Subcutaneous abdominal adipose tissue (tissue), 5 donors: ENCODE data around the gene TMEM41B.
"Not testable (repeated sequence)": the region's sequence is repeated elsewhere in the genome, so short reads cannot be mapped to it uniquely, and the experiment has no call there.

Experiments
- H3K27ac ChIP-seq: one replicate; pipeline ENCODE4 v1.7.0; 2013; ENCODE audit warnings: low read depth, mild to moderate bottlenecking, inconsistent platforms, low read length, moderate library complexity
- H3K27me3 ChIP-seq, 5 donors: one replicate each; pipeline ENCODE4 v1.7.0; 2013; ENCODE audit warnings: low read length in 5 of 5, inconsistent platforms in 1 of 5; ENCODE audit not compliant: control insufficient read depth in 5 of 5, insufficient read depth in 4 of 5
- H3K36me3 ChIP-seq, 5 donors: one replicate each; pipeline ENCODE4 v1.7.0; 2013; ENCODE audit warnings: low read length in 5 of 5; ENCODE audit not compliant: control insufficient read depth in 5 of 5, insufficient read depth in 5 of 5
- H3K4me1 ChIP-seq, 5 donors: one replicate each; pipeline ENCODE4 v1.7.0; 2013; ENCODE audit warnings: low read length in 5 of 5, mild to moderate bottlenecking in 3 of 5, moderate library complexity in 1 of 5; ENCODE audit not compliant: control insufficient read depth in 5 of 5, insufficient read depth in 5 of 5
- H3K4me3 ChIP-seq, 5 donors: one replicate each; pipeline ENCODE4 v1.7.0; 2013; ENCODE audit warnings: low read length in 5 of 5, low read depth in 1 of 5
- H3K9ac ChIP-seq, 5 donors: one replicate each; pipeline ENCODE4 v1.7.0; 2013; ENCODE audit warnings: low read length in 5 of 5, mild to moderate bottlenecking in 4 of 5, moderate library complexity in 3 of 5
- H3K9me3 ChIP-seq, 5 donors: one replicate each; pipeline ENCODE4 v1.7.0; 2013; ENCODE audit warnings: low read length in 5 of 5; ENCODE audit not compliant: control insufficient read depth in 5 of 5
- donor health status: healthy.
- donor health status: healthy.
- donor health status: healthy.
- donor health status: healthy.
- donor health status: healthy.

TMEM41B gene

DNA sequence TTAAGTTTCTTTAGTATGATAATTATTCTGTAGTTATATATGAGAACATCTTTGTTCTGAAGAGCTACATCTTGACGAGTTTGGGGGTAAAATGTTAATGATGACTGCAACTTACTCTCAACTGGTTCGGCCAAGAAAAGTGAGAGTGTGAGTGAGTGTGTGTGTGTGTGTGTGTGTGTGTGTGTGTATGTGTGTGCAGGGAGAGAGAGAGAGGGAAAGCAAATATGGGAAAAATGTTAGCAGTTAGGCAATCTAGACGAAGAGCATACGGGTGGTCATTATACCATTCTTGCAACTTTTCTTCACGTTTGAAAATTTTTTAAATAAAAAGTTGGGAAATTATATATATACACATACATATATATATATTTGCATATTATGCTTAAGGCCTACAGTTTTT, 18.3 kb upstream of the TMEM41B start:
- no peaks in the 10 kb centered on the region for H3K36me3 ChIP-seq
- H3K27ac ChIP-seq: no peak overlapping the region
- H3K9me3 ChIP-seq: no peaks in the 10 kb centered on the region
- H3K4me3 ChIP-seq: no peak overlapping the region
- H3K4me1 ChIP-seq: peaks cover 0 to 8% (median 0%) of the 10 kb centered on the region in 5 donors
- no peaks in the 10 kb centered on the region for H3K27me3 ChIP-seq
- H3K9ac ChIP-seq: no peak overlapping the region

DNA sequence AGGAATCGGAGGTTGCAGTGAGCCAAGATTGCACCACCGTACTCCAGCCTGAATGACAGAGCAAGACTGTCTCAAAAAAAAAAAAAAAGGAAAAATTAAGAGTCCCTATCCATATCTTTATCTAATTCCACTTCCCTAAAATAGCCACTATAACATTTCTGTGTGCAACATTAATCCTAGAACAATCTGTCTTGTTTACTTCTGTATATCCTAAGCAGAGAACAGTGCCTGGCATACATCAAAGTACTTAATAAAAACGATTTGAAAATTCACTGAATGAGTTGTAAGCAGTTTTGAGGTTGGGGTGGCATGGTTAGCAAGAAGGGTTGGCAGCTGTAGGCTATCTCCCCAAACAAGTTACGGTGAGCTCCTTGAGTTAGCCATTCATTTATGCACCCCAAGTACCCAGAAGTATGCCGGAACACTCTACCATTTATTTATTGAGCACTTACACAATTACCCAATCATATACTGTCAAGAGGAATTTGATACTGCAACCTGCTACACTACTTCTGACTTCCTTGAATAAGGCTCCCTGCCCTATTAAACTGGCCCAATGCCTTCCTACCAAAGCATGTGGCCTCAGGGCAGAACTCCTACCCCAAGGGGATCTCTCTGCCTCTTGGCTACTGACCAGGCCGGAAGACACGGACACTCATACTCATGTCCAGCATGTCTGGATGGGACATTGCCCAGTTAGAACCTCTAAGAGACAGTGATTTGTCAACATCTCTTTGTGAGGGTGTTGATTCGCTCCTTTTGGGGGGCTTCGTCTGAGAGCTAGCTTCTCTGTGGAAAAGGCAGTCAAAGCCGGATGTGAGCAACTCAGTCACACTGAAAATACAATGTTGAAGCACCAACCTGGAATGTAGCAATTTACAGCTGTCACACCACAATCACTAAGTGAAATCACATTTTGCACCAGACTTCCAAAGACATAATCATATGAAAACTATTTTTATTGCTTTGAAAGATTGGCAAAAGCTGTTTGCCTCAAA, 16.3 kb upstream of the TMEM41B start:
- H3K9me3 ChIP-seq: no peaks in the 10 kb centered on the region
- no peak overlapping the region for H3K27ac ChIP-seq
- no peaks in the 10 kb centered on the region for H3K27me3 ChIP-seq
- H3K9ac ChIP-seq: no peak overlapping the region
- no peaks in the 10 kb centered on the region for H3K36me3 ChIP-seq
- peaks cover 0 to 8% (median 0%) of the 10 kb centered on the region in 5 donors for H3K4me1 ChIP-seq
- H3K4me3 ChIP-seq: no peak overlapping the region

DNA sequence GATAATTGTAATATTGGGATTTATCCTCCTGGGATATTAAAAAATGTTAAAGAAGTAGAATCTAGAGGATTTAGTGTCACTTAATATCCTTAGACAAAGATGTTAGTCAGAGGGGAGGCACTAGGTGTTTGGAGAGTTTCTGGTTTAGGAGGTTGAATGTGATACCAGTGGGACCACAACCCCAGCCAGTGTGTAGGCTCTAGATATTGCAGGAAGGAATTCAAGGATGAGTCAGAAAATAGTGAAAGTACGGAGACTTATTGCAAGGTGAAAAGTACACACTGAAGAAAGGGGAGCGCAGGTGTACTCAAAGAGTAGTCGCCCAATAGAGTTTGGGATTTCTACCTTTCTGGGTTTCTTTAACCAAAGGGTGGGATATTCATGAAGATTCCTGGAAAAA, 5.7 kb upstream of the TMEM41B start:
- Histone ChIP-seq H3K9ac (no peak overlapping the region), H3K27me3 (peaks cover 0 to 5% (median 0%) of the 10 kb centered on the region in 5 donors), H3K9me3 (no peaks in the 10 kb centered on the region), H3K27ac (no peak overlapping the region), H3K4me1 (peaks cover 2 to 4% (median 3%) of the 10 kb centered on the region in 5 donors), H3K4me3 (no peak overlapping the region), H3K36me3 (no peaks in the 10 kb centered on the region)

DNA sequence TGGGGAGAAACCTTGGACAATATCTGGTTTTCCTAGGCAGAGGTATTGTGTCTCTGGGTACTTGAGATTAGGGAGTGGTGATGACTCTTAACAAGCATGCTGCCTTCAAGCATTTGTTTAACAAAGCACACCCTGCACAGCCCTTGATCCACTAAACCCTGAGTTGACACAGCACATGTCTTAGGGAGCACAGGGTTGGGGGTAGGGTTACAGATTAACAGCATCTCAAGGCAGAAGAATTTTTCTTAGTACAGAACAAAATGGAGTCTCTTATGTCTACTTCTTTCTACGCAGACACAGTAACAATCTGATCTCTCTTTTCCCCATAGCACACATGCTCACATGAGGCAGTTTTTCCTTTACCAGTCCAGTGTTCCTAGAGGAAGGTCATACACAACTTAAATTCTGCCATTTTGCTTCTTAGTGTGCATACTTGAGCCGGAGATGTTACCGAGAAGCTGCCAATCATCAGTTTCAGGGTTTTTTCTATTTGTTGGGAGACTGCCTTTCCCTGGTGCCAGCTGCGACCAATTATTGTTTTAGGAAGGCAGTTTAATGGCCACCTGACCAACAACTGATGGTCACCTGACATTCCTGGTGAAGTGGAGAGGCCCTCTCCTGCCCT, 5.1 kb upstream of the TMEM41B start:
- H3K27me3 ChIP-seq, H3K4me1 ChIP-seq, H3K4me3 ChIP-seq, H3K9me3 ChIP-seq, H3K9ac ChIP-seq, H3K36me3 ChIP-seq, H3K27ac ChIP-seq: not testable (repeated sequence)

DNA sequence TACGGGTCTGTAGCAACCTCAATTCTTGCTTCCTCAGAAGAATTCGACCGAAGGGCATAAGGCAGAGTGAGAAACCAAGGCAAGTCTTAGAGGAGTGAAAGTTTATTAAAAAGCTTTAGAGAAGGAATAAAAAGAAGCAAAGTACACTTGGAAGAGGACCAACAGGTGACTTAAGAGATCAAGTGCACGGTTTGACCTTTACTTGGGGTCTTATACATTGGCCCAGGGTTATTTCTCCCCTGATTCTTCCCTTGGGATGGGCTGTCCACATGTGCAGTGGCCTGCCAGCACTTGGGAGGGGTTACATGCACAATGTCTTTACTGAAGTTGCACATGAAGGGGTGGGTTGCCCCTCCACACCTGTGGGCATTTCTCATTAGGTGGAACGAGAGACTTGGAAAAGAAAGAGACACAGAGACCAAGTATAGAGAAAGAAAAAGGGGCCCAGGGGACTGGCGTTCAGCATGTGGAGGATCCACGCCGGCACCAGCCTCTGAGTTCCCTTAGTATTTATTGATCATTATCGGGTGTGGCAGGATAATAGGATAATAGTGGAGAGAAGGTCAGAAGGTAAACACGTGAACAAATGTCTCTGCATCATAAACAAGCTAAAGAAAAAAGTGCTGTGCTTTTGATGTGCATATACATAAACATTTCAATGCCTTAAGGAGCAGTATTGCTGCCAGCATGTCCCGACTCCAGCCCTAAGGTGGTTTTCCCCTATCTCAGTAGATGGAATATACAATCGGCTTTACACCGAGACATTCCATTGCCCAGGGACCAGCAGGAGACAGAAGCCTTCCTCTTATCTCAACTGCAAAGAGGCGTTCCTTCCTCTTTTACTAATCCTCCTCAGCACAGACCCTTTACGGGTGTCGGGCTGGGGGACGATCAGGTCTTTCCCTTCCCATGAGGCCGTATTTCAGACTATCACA, 4.3 kb upstream of the TMEM41B start:
- H3K4me3 ChIP-seq, H3K9me3 ChIP-seq, H3K9ac ChIP-seq, H3K27me3 ChIP-seq, H3K36me3 ChIP-seq, H3K27ac ChIP-seq: not testable (repeated sequence)
- peaks cover 4 to 11% (median 8%) of the 10 kb centered on the region in 5 donors for H3K4me1 ChIP-seq

DNA sequence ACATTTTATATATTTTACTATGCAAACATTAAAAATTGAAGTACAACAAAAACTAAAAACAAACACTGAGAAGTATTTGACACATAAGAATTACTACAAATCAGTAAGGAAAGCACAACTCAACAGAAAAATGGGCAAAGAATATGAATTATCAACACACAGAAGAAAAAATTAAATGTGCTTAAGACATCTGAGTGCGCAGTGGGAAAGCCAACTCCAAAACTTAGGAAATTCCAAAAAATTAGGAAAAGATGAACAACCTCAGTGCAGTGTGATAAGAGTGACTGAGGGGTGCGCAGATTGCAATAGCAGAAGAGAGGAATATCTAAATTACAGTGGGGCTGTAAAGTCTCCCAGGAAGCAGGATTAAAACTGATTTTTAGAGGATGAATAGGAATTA, 1.9 kb upstream of the TMEM41B start:
- peaks cover 4 to 26% (median 17%) of the 10 kb centered on the region in 5 donors for H3K4me1 ChIP-seq
- no peaks in the 10 kb centered on the region for H3K9me3 ChIP-seq
- H3K4me3 ChIP-seq: no peak overlapping the region
- no peak overlapping the region for H3K27ac ChIP-seq
- H3K9ac ChIP-seq: no peak overlapping the region
- H3K27me3 ChIP-seq: peaks cover 0 to 5% (median 0%) of the 10 kb centered on the region in 5 donors
- H3K36me3 ChIP-seq: no peaks in the 10 kb centered on the region

DNA sequence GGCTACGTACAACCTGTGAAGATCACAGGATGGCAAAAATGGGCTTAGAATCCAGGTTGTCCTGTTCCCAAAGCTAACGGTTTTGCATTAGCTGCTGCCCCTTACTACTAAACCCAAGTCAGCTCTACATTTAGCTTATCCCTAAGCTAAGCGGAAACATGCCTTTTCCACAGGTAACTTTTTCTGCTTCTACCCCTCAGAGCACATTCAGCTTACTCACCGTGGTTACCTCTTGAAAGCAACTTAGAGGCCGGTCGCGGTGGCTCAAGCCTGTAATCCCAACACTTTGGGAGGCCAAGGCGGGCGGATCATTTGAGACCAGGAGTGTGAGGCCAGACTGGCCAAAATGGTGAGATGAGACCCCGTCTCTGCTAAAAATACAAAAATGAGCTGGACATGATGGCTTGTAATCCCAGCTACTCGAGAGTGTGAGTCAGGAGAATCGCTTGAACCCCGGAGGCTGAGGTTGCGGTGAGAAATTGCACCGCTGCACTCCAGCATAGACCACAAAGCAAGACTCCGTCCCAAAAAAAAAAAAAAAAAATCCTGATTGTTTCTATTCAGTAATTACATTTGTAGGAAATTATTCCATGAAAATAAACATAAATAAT, 790 bp upstream of the TMEM41B start:
- peaks cover 0 to 5% (median 0%) of the 10 kb centered on the region in 5 donors for H3K27me3 ChIP-seq
- H3K9ac ChIP-seq: peak overlapping the region in 3 of 5 donors; percentile 38 to 68 (median 66)
- no peaks in the 10 kb centered on the region for H3K9me3 ChIP-seq
- H3K4me3 ChIP-seq: peak overlapping the region; percentile 67 to 97 (median 95)
- peak overlapping the region; percentile 78 for H3K27ac ChIP-seq
- H3K4me1 ChIP-seq: peaks cover 4 to 26% (median 17%) of the 10 kb centered on the region in 5 donors
- H3K36me3 ChIP-seq: no peaks in the 10 kb centered on the region

DNA sequence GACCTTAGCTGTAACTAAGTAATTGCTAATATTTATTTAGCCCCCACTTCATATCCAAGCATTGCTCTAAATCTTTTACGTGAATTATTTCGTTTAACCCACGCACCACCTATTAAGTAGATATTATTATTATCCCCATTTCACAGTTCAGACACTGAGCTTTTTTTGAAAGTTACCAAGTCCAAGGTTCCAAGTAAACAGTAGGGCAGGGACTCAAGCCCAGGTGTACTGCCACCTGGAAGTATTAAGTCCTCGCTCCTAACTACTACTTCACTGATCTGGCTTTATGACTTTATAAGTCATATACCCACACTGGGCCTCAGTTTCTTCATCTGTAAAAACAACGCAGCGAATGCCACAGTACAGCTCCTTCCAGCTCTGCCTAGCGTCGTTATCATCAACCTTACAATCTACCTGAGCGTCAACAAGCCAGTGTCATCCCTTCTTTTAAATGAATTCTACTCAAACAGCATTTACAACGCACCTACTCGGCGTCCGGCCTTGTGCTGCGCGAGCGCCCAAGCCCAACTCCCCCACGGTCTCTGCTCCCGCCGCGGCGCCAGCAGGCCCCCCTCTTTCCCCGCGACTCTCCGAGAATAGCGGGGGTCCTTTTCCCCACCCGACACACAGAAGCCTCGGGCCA, 624 bp downstream of the TMEM41B start:
- H3K9ac ChIP-seq: peak overlapping the region; percentile 43 to 97 (median 93)
- H3K9me3 ChIP-seq: no peaks in the 10 kb centered on the region
- H3K4me3 ChIP-seq: peak overlapping the region; percentile 95 to 99 (median 97)
- H3K27me3 ChIP-seq: peaks cover 0 to 5% (median 0%) of the 10 kb centered on the region in 5 donors
- H3K36me3 ChIP-seq: no peaks in the 10 kb centered on the region
- H3K27ac ChIP-seq: peak overlapping the region; percentile 62
- H3K4me1 ChIP-seq: peaks cover 4 to 26% (median 17%) of the 10 kb centered on the region in 5 donors

DNA sequence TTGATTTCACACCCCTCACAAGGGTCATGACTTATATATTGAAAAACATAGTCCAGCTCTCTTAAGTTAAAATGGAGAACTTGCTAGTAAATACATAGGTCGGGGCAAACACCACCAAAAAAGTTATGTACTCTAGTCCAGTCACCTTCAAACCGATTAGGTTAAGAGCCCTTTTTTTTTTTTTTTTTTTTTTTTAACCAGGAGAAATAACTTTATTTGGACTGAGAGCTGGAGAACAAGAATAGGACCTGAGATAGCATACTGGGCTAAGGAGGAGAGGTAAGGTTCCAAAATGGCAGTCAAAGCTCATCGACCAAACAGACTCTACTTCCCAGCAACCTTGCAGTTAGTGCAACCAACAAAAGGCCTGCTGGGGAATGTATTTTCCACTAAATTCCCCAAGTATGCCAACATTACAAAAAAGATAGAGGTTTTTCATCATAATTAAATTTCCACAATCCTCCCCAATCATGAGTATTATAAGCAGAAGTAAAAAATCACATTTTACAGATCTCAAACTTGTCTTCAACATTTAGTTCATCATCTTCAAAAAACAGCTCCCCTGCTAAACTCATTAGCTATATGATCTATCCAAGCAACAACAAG, 3.8 kb downstream of the TMEM41B start:
- Histone ChIP-seq H3K9me3 (no peaks in the 10 kb centered on the region), H3K9ac (no peak overlapping the region), H3K27ac (no peak overlapping the region), H3K36me3 (no peaks in the 10 kb centered on the region), H3K4me3 (no peak overlapping the region), H3K4me1 (peaks cover 4 to 26% (median 17%) of the 10 kb centered on the region in 5 donors), H3K27me3 (no peaks in the 10 kb centered on the region)
